Mesendoderm (in vitro differentiated cells): ENCODE results near the gene SBNO2.

Experiments used
- DNase-seq: peaks from one replicate; pipeline ENCODE4 v3.0.0; 2013
- H2AK5ac ChIP-seq: 2 replicates; pipeline ENCODE4 v1.6.1; 2013; ENCODE audit warnings: low read length, inconsistent platforms
- H2BK120ac ChIP-seq: 2 replicates; pipeline ENCODE4 v1.6.1; 2013; ENCODE audit warnings: low read depth, mild to moderate bottlenecking, low read length, moderate library complexity, mixed read lengths
- H2BK15ac ChIP-seq: replicated peaks from 2 replicates; pipeline ENCODE4 v1.6.1; 2013; ENCODE audit warnings: low read depth, mild to moderate bottlenecking, moderate library complexity
- H2BK5ac ChIP-seq: 2 replicates; pipeline ENCODE4 v1.6.1; 2013; ENCODE audit warnings: low read length, inconsistent platforms
- H3K18ac ChIP-seq: 2 replicates; pipeline ENCODE4 v1.6.1; 2013; ENCODE audit warnings: mild to moderate bottlenecking, low read length, mixed read lengths
- H3K23ac ChIP-seq: one replicate; pipeline ENCODE4 v1.6.1; 2013; ENCODE audit warnings: low read length
- H3K27ac ChIP-seq: 2 replicates; pipeline ENCODE4 v1.5.1; 2013; ENCODE audit warnings: low read depth, mild to moderate bottlenecking, inconsistent platforms, low read length, moderate library complexity
- H3K27me3 ChIP-seq: 2 replicates; pipeline ENCODE4 v1.6.1; 2013; ENCODE audit warnings: low read length, control low read depth, mild to moderate bottlenecking, inconsistent platforms; ENCODE audit not compliant: insufficient read depth, poor library complexity
- H3K36me3 ChIP-seq: 2 replicates; pipeline ENCODE4 v1.6.1; 2013; ENCODE audit warnings: low read length, inconsistent platforms; ENCODE audit not compliant: control insufficient read depth, insufficient read depth
- H3K4ac ChIP-seq: one replicate; pipeline ENCODE4 v1.6.1; 2013; ENCODE audit warnings: low read depth, mild to moderate bottlenecking, low read length, moderate library complexity
- H3K4me1 ChIP-seq: 2 replicates; pipeline ENCODE4 v1.6.1; 2013; ENCODE audit warnings: low read depth, low read length, inconsistent platforms; ENCODE audit not compliant: control insufficient read depth
- H3K4me2 ChIP-seq: 2 replicates; pipeline ENCODE4 v1.6.1; 2013; ENCODE audit warnings: low read length
- H3K4me3 ChIP-seq: 2 replicates; pipeline ENCODE4 v1.5.1; 2013; ENCODE audit warnings: mild to moderate bottlenecking, low read length
- H3K56ac ChIP-seq: one replicate; pipeline ENCODE4 v1.6.1; 2013; ENCODE audit warnings: low read length
- H3K79me1 ChIP-seq: 2 replicates; pipeline ENCODE4 v1.6.1; 2013; ENCODE audit warnings: low read length, inconsistent platforms
- H3K79me2 ChIP-seq: 2 replicates; pipeline ENCODE4 v1.6.1; 2013; ENCODE audit warnings: mild to moderate bottlenecking, low read length; ENCODE audit not compliant: control insufficient read depth, insufficient read depth
- H3K9ac ChIP-seq: 2 replicates; pipeline ENCODE4 v1.6.1; 2013; ENCODE audit warnings: low read length, inconsistent platforms
- H4K5ac ChIP-seq: one replicate; pipeline ENCODE4 v1.6.1; 2013; ENCODE audit warnings: low read length
- H4K8ac ChIP-seq: one replicate; pipeline ENCODE4 v1.6.1; 2013; ENCODE audit warnings: low read depth, mild to moderate bottlenecking, control low read depth, low read length, moderate library complexity
- WGBS: extraction: QIAGEN DNeasy Blood & Tissue Kit; methylation state at CpG from one replicate; pipeline ENCODE4 v1.1.7; 2013; ENCODE audit warnings: low lambda C conversion rate, missing lambda C conversion rate; ENCODE audit not compliant: insufficient coverage; ENCODE audit errors: extremely low coverage; 5-methylcytosine and 5-hydroxymethylcytosine counted together

The SBNO2 gene

GRCh38 chr19:1080360-1081161 lies 93.5 kb downstream of the SBNO2 start:
- Histone ChIP-seq H3K79me1 (no peaks in the 10 kb centered on the region), H3K27me3 (no peaks in the 10 kb centered on the region), H3K23ac (no peak overlapping the region), H3K18ac (no peak overlapping the region), H2BK120ac (no peak overlapping the region), H2AK5ac (no peak overlapping the region), H3K9ac (no peak overlapping the region), H3K56ac (no peak overlapping the region), H2BK5ac (no peak overlapping the region), H4K5ac (no peak overlapping the region), H2BK15ac (no peak overlapping the region), H3K4me3 (no peak overlapping the region), H4K8ac (no peak overlapping the region), H3K4me1 (no peaks in the 10 kb centered on the region), H3K27ac (no peak overlapping the region), H3K79me2 (no peaks in the 10 kb centered on the region), H3K36me3 (no peaks in the 10 kb centered on the region), H3K4ac (no peak overlapping the region), H3K4me2 (no peak overlapping the region)
- WGBS: no CpG with 5 or more reads among the region's 50 CpGs
- DNase-seq: no peak

DNA sequence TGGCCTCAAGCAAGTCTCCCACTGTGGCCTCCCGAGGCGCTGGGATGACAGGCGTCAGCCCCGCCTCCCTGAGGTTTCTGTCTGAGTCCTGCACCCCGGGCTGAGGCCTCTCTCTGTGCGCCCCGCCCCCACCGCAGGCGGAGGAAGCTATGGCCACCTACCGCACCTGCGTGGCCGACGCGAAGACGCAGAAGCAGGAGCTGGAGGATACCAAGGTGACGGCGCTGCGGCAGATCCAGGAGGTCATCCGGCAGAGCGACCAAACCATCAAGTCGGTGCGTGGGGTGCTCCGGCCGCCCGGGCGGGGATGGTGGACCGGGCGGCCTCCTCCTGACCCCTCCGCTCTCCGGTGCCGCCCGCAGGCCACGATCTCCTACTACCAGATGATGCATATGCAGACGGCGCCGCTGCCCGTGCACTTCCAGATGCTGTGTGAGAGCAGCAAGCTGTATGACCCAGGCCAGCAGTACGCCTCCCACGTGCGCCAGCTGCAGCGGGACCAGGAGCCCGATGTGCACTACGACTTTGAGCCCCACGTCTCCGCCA lies 94.4 kb downstream of the SBNO2 start:
- no peaks in the 10 kb centered on the region for H3K36me3 ChIP-seq
- no peak overlapping the region for H4K5ac ChIP-seq
- H3K4me3 ChIP-seq: no peak overlapping the region
- no peaks in the 10 kb centered on the region for H3K27me3 ChIP-seq
- no peak overlapping the region for H4K8ac ChIP-seq
- H2BK5ac ChIP-seq: no peak overlapping the region
- DNase-seq: no peak
- H3K27ac ChIP-seq: no peak overlapping the region
- H3K4ac ChIP-seq: no peak overlapping the region
- no peaks in the 10 kb centered on the region for H3K79me1 ChIP-seq
- WGBS: no CpG with 5 or more reads among the region's 45 CpGs
- H3K56ac ChIP-seq: no peak overlapping the region
- no peaks in the 10 kb centered on the region for H3K79me2 ChIP-seq
- no peak overlapping the region for H3K18ac ChIP-seq
- no peaks in the 10 kb centered on the region for H3K4me1 ChIP-seq
- H3K4me2 ChIP-seq: no peak overlapping the region
- H3K23ac ChIP-seq: no peak overlapping the region
- H2AK5ac ChIP-seq: no peak overlapping the region
- H3K9ac ChIP-seq: no peak overlapping the region
- no peak overlapping the region for H2BK15ac ChIP-seq
- no peak overlapping the region for H2BK120ac ChIP-seq

GRCh38 chr19:1076951-1077350 lies 97.1 kb downstream of the SBNO2 start:
- no peak overlapping the region for H3K27ac ChIP-seq
- H3K27me3 ChIP-seq: no peaks in the 10 kb centered on the region
- H3K79me1 ChIP-seq: no peaks in the 10 kb centered on the region
- no peak overlapping the region for H4K8ac ChIP-seq
- H2BK120ac ChIP-seq: no peak overlapping the region
- no CpG with 5 or more reads among the region's 16 CpGs for WGBS
- H3K56ac ChIP-seq: no peak overlapping the region
- no peak for DNase-seq
- H2AK5ac ChIP-seq: no peak overlapping the region
- no peak overlapping the region for H3K4me3 ChIP-seq
- no peak overlapping the region for H3K18ac ChIP-seq
- H3K4ac ChIP-seq: no peak overlapping the region
- H3K23ac ChIP-seq: no peak overlapping the region
- H2BK5ac ChIP-seq: no peak overlapping the region
- H3K4me2 ChIP-seq: no peak overlapping the region
- H4K5ac ChIP-seq: no peak overlapping the region
- H3K36me3 ChIP-seq: no peaks in the 10 kb centered on the region
- no peak overlapping the region for H2BK15ac ChIP-seq
- H3K4me1 ChIP-seq: no peaks in the 10 kb centered on the region
- no peak overlapping the region for H3K9ac ChIP-seq
- H3K79me2 ChIP-seq: no peaks in the 10 kb centered on the region

DNA sequence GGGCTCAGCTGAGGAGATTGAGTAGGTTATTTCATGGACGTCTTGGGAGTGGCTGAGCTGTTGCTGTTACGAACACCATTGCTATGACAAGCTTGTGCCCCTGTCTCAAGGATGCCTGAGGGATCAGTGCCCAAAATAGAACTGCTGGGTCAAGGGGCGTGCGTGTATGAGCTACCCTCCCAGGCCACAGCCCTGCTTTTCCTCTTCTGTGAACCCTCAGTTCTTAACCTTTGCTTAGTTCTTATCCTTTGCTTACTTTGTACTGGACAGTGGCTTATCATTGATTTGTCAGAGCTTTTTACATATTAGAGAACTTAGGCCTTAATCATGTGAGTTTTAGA lies 98.1 kb downstream of the SBNO2 start:
- Histone ChIP-seq H3K4ac (no peak overlapping the region), H3K79me2 (no peaks in the 10 kb centered on the region), H2BK5ac (no peak overlapping the region), H4K5ac (no peak overlapping the region), H3K4me3 (no peak overlapping the region), H2BK15ac (no peak overlapping the region), H3K4me1 (no peaks in the 10 kb centered on the region), H3K36me3 (no peaks in the 10 kb centered on the region), H2AK5ac (no peak overlapping the region), H3K27ac (no peak overlapping the region), H3K79me1 (no peaks in the 10 kb centered on the region), H2BK120ac (no peak overlapping the region), H3K4me2 (no peak overlapping the region), H3K9ac (no peak overlapping the region), H4K8ac (no peak overlapping the region), H3K56ac (no peak overlapping the region), H3K27me3 (peaks cover under 1% of the 10 kb centered on the region), H3K18ac (no peak overlapping the region), H3K23ac (no peak overlapping the region)
- no peak for DNase-seq
- no CpG with 5 or more reads among the region's 4 CpGs for WGBS

- Histone ChIP-seq H2BK120ac (no peak overlapping the region), H2BK15ac (no peak overlapping the region), H3K4me1 (no peaks in the 10 kb centered on the region), H3K4ac (no peak overlapping the region), H3K79me2 (no peaks in the 10 kb centered on the region), H2AK5ac (no peak overlapping the region), H3K27me3 (peaks cover 5% of the 10 kb centered on the region), H3K4me2 (no peak overlapping the region), H3K79me1 (no peaks in the 10 kb centered on the region), H4K8ac (no peak overlapping the region), H3K4me3 (no peak overlapping the region), H3K9ac (no peak overlapping the region), H4K5ac (no peak overlapping the region), H3K56ac (no peak overlapping the region), H3K27ac (no peak overlapping the region), H3K23ac (no peak overlapping the region), H3K36me3 (no peaks in the 10 kb centered on the region), H3K18ac (no peak overlapping the region), H2BK5ac (no peak overlapping the region)
- WGBS: no CpG with 5 or more reads among the region's 54 CpGs
- no peak for DNase-seq
These were observed 99.4 kb downstream of the SBNO2 start for GRCh38 chr19:1074544-1075283.
